HG02973 (cell line): ENCODE results near the gene ZNF804B.
"Not testable (repeated sequence)": the region's sequence is repeated elsewhere in the genome, so short reads cannot be mapped to it uniquely, and the experiment has no call there.

Source experiments
- ATAC-seq: cut with Tn5 transposase; IDR thresholded peaks from one replicate; pipeline ENCODE4 v1.9.1; 2021; ENCODE audit warnings: moderate library complexity; ENCODE audit not compliant: unreplicated experiment

The ZNF804B gene

DNA sequence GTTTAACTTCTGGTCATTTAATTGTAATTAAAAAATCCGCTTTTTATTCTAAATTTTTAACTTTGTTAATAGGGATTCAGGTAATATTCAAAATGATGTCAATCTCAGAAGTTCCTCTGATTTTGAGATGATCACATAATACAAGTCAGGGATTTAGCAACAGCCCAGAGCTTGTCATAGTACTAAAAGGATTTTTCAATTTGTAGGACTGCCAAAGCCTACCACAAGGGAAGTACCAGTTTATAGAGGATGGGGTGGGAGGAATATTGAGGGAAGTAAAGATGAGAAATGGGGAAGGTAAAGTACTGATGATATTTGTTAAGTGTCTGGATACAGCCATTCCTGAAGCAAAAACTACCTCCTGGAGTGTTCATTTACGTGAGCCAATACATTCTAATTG lies 314.3 kb downstream of the ZNF804B start:
- ATAC-seq = no peak

DNA sequence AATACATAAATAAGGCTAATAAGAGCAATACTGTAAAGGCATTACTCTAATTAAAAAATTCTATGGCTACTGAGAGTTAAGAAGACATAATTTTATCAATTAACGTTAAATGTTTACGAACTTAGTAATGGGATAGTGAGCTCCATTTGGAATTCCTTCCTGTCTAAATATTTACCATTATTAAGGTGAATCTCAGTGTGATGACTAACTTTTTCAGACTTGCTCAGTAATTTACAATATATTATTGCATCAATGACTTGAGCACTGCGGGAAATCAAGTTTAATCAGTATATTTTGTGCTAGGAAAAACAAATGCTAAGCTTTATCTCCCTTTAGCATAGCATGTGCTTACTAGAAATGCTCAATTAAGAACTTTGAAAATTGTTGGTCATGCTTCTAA lies 318.5 kb downstream of the ZNF804B start:
- ATAC-seq = no peak

DNA sequence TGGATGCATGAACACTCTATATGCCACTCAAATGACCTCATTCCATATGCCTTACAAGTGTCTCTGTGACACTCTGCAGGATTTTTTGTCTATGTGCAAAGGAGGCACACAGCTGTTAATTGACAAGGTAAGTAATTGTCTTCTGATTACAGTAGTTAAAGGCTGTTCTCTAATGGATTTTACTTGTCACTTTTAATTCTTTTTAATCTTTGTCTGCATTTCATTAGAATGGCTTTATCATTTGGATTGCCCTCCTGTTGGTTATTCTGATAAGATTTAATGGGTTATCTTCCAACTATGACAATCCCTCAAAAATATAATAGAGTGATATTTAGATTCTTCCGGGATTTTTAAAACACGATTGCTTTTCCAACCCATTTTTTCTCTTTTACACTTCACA lies 326.1 kb downstream of the ZNF804B start:
- ATAC-seq = no peak

DNA sequence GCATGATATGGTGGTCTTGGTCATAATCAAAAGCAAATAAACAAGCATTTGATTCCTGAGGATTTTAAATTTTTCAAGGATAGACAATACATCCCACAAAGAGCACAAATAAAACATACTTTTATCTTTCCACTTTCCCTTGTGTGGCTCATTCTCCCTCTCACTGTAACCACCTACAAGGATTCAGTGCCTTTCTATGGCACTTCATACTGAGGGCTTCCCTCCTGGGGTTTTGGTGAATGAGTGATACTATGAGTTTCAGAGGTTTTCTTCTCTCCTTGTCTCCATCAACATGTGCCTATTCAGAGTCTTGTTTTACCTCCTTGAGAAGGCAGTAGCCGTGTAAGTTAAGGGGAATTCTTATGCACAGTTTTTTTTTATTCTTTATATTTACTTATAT lies 332.1 kb downstream of the ZNF804B start:
- ATAC-seq = no peak

DNA sequence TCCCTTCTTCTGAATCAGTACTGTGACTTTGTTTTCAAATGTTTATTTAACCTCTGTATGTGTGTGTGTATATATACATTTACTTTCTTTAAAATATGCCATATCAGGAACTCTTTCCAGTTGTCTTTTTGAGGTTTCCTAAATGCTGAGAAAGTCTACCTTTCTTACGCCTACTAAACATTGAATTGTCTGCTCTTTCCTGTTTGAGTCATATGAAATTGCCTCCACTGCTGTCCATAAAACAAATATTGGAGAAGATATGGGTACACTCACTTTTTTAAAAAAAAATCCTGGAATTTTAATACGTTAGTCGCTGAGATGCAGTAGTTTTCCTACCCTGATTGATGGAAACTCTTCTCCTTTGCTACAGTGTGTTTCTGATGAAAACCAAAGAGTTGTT lies 334.8 kb downstream of the ZNF804B start:
- ATAC-seq = no peak

DNA sequence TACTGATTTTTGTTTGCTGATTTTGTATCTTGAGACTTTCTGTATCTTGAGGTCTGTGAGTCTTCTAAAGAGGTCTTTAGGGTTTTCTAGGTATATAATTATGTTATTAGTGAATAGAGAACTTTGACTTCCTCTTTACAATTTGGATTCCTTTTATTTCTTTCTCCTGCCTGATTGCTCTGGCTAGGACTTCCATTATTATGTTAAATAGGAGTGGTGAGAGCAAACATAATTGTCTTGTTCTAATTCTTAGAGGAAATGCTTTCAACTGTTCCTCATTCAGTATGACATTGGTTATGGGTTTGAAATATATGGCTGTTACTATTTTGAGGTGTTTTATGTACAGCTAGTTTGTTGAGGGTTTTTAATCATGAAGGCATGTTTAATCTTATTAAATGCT lies 344.1 kb downstream of the ZNF804B start:
- no peak for ATAC-seq

DNA sequence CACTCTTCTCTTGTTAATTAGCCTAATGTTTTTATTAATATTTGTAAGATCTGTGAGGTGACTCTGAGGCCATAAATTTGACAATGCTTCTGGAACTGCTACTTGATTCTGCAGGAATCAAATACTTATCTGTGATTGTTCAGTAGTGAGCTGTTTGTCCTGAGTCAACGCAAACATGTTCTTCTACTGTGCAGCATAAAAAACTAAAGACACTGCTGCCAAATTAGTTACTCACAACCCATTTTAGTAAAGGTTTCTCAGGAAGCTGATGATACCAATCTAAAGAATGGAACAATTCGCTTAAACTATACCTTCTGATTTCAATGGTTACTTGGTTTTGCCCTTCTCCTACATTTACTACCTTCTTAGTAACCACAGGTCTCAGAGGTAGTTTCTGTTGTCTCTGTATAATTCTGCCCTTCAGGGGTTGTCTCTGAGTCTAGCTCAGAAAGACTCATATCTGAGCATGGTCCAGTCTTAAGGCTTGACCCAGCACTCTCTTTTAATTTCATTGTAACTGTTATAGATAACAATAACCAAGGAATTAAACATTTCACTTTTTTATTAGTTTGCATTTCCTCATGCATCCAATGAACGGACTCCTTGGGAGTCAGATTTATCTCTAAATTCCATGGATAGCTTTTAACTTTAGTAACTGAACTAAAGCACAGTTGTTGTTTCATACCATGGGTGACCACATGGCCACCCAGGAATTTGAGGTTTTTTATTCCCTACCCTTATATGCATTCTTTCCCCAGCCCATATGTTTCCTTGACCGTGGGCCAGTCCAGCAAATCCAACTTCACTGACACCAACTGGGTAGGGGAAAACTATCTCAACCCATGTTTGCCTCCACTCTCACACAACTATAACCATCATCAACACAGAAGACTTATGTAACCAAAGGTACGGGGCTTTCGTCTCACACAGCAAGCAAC lies 345.5 kb downstream of the ZNF804B start:
- ATAC-seq = no peak

DNA sequence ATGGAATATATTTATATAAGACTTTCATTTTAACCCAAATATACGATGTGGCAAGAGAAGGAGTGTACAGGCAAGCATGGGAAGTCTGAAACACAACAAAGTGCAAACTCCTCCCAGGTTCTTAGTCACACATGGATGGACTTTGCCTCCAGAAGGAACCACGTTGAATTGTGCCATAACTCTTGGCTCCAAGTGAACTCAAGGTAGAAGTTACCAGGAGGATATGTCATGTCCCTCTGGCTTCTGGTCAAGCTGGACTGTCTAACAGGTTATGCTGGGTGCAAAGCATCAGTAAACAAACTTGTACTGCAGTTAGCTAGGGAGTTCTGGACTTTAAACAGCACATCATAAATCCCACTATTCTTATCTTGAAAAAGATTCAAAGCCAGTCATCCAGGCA lies 364.4 kb downstream of the ZNF804B start:
- no peak for ATAC-seq

DNA sequence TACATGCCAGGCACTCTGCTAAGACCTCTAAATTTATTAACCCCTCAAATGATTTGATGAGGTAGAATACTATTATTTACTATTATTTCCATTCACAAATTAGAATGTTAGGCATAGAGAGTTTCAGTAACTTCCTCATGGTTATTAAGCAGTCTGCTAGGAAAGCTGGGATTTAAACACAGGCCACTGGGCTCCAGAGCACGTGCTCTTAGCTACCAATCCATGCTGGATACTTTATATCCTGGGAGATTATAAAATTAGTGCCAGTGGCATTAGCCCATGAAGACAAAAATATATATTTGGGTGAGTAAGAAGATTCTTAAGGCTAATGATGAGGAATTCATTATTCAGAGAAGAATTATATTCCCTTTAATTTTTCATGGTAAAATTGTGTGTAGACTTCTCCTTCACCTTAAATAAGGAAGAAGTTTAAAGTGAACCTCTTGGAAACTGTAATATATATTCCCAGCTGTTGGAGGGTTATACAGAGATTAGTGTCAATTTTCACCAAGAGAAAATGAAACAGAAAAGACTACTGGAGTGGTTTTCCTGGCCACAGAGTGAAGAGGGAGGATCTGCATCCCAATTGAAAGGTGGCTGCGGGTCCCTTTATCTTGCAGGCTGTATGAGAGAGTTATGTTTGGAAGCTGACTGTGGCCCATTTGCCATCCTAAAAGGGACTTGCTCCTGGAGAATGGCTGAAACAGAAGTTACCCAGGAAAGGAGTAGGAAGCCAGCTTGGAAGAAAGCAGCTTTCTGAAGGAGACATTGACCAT lies 370.3 kb downstream of the ZNF804B start:
- ATAC-seq = no peak

DNA sequence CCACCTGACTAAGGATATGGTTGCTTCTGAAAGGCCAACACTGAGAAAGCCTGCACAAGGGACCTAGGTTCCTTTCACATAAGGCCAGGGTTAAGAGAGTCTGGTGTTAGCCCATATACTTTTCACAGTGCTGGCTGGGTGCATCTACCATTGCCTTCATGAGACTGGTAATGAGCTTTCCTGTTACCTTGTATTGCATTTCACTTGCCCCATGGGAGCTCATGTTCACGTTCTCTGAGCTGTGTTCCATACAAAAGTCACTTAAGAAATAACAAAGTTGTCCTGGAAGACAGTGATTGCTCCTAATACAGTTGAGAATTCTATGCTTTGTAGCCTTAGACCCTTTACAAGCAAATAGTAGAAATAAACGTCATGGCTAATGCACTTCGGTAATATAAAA lies 373.9 kb downstream of the ZNF804B start:
- ATAC-seq = no peak

DNA sequence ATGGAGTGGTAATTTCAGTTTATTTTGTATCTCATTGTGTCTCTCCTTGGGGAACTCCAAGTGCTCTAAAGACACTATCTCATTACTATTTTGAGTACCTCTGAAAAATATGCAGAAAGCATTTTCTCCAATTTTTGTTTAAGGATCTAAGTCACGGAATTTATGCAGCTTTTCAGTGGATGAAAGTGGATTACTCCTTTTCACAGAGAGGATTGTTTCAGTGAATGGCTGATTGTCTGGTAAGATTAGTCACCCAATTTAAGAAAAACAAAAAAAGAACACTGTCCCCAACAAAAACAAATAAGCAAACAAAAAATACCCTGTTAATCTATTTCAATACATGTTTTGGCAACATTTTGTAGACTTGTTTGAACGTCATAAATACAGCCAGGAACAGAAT lies 374.3 kb downstream of the ZNF804B start:
- ATAC-seq = no peak

DNA sequence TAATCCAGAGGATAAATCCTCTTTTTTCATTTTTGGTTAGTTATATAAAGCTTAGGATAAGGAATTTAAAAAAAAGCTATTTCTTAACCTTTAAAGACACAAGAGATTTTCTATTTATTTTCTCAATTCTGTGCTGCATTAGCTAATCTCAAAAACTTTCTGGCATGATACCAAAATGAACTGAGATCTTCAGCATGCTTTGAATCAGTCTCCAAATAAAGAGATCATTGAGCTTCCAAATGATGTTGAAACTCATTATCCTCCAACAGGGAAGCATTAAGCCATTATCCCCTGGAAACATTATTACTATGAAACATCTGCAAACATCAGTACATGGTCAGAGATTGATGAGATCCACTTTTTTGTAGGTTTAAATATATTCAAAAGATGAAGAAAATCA lies 386.3 kb downstream of the ZNF804B start:
- ATAC-seq = no peak

DNA sequence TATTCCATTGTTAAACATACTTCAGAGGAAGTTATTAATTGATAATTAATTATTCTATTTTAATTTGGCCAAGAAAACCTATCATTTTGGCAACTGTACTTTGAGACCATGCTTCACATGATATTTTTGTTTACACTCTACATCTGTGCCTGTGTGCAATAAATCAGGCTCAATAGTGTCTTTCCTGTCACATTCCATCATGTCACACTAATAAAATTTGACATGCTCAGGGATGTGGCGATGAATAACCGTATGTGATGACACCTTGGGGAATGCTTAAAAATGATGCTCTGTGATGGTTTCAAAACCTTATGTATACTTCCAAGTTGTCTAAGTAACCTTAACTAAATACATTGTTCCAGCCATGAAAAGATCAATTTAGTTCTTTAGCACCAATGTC lies 400.6 kb downstream of the ZNF804B start:
- ATAC-seq = no peak

DNA sequence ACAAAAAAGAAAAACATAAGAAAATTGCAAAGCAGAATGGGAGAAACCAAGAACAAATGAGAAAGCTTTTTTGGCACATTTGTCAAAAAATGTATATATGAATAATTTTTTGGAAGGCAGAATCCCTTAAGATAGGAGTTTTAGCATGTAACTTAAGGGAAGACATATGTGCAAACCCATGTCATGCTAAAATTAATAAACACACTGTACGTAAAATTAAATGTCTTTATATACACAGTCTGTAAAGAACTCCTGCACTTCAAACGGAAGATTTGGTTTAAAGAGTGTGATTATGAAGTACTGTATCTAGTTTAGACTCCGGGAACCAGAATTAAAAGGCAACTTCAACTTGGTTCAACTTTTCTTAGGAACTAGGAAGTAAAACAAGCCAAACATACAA lies 405.9 kb downstream of the ZNF804B start:
- no peak for ATAC-seq

DNA sequence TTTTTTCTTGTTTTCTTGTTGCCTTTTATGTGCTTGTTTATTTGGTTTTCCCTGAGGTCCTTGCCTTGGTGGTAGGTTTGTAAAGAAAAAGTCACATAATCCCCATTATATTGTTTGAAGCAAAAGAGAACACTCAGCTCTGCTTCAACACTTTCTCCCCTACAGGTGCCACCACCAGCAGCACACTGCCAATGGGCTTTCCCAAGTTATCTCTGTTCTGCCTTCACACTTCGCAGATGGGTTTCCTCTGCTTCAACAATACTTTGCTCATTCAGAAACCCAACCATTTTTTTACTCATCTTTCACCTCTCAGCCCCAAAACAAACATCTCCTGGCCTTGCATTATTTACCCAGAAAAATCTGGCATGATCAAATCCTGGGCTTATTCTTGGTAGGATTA lies 411.1 kb downstream of the ZNF804B start:
- ATAC-seq = no peak

DNA sequence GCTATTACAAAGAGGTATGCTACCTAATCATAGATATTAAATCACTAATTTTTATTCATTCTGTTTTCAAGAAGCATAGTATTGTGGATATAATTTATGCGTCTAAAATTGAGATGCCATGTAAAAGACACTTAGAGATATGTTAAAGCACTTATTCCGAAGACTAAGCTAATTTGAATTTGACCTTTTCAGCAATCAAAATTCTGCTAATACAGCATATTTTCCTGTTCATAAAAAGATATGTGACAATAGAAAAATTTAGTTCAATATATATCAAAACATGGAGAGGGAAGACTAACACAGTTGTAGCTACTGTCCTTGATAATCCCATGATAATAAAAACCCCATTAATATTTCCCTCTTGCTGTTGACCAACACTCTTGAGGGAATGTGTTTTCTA lies 422.6 kb downstream of the ZNF804B start:
- no peak for ATAC-seq

DNA sequence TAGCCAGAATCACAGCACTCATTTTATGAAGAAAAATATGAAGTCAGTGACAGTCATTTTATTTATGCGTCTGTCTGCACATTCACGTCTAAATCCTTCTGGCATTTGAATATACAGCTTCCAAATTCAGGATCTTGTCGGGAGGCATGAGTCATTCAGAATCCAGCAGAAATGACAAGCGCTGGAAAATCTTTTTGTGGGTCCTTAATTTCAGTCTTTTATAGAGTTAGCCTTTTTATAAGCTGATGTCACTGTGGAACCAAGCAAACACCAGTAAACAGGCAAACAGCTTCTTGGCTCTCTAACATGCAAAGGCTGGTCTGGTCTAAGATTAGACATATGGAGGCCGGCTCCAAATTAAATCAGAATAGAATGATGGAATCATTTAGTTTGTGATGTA lies 424.2 kb downstream of the ZNF804B start:
- no peak for ATAC-seq

DNA sequence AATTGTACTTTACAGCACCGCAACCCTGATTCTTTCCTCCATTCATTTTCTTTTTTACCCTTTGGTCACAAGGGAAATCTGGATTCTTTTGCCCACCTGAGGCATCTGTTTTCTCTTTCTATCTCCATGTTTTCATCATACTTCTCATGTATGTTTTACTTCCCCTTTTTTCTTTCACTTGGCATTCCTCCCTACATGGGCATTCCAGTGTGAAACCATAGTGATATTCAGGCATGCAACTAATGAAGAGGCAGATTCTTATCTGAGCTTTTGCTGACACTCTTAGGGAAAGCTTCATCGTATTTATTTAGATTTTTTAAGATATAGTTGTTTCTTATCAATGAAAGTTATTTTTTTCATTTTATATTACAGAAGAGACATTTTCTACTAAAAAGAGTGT lies 441.3 kb downstream of the ZNF804B start:
- no peak for ATAC-seq

DNA sequence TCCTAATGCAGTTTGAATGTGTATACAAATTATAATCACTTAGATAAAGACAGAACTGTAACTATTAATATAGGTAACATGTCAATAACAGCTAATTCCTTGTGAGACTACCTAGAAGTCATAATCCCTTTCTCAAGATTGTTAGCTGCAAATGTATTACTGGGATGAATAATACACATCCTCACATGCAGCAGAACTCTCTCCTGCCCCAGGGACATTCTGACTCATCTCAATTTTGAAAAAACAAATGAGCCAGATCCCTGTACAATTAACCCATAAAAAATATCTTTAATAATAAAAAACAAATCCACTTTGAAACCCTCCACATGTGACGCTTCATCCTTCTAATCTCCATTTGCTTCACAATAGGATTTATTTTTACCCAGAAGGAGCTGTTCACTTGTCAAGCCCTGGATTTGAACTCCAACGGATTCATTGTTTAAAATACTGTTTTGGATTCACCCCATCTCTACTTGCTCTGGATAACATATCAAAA lies 464.4 kb downstream of the ZNF804B start:
- no peak for ATAC-seq

DNA sequence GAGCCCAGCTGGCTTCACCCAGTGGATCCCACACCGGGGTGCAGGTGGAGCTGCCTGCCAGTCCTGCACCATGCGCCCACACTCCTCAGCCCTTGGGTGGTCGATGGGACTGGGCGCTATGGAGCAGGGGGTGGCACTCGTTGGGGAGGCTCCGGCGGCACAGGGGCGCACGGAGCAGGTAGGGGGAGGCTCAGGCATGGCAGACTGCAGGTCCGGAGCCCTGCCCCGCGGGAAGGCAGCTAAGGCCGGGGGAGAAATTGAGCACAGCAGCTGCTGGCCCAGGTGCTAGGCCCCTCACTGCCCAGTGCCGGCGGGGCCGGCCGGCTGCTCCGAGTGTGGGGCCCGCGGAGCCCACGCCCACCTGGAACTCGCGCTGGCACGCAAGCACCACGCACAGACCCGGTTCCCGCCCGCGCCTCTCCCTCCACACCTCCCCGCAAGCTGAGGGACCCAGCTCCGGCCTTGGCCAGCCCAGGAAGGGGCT lies 469.2 kb downstream of the ZNF804B start:
- ATAC-seq = not testable (repeated sequence)

DNA sequence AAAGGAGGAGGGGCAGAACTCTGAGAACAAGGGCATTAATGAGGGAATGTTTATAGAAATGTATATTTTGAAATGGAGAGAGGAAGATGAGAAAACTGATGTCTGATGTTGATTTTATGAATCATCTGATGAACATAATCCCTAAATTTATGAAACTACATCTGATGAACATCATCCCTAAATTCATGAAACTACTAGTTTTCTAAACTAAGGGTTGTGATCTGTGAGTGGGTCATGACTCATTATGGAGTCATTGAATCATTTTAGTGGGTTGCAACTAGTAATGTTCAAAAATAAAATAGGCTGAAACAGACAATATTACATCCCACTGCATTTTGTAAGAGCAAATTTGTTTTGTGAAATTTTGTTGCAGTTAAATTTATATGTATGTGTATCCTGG lies 478.7 kb downstream of the ZNF804B start:
- no peak for ATAC-seq

DNA sequence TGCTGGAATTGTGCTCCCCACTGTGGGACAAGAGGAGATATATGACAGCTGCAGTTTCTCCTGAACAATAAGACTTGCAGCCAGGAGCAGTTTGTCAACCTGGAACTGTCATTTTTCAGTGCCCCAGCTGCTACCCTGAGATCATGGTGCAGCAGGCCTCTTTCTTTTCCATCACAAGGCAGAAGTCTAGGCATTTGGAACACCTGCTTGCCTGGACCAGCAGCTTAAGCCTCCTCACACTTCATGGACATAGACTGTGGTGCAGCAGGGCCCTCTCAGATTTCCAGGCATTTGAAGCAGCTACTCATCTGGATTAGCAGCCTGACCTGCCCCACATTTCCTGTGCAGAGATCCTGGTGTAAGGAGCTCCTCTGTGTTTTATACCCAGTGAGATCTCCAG lies 486.7 kb downstream of the ZNF804B start:
- no peak for ATAC-seq
